G401.6 (cell line): Measurements from ENCODE around the gene NHLRC2.

ENCODE experiments used
- FAIRE-seq: peaks from 2 replicates; lab custom pipeline; 2012; peaks lifted over from hg19 to GRCh38; lab: Jason Lieb, UNC

The NHLRC2 gene

GRCh38 chr10:113911839-113912238 is 57.4 kb downstream of the NHLRC2 start:
- FAIRE-seq, result no peak

- no peak for FAIRE-seq
Observed at GRCh38 chr10:113912582-113912981, 58.1 kb downstream of the NHLRC2 start.

- no peak for FAIRE-seq
Observed at GRCh38 chr10:113914956-113915355, 60.5 kb downstream of the NHLRC2 start.

GRCh38 chr10:113915540-113915939 is 61.1 kb downstream of the NHLRC2 start:
- no peak for FAIRE-seq

- no peak for FAIRE-seq
Observed at GRCh38 chr10:113916053-113916452, 61.6 kb downstream of the NHLRC2 start.

- no peak for FAIRE-seq
Observed at GRCh38 chr10:113917636-113918035, 63.2 kb downstream of the NHLRC2 start.

- no peak for FAIRE-seq
Observed at GRCh38 chr10:113920114-113920513, 65.7 kb downstream of the NHLRC2 start.

- no peak for FAIRE-seq
Observed at GRCh38 chr10:113920875-113921274, 66.4 kb downstream of the NHLRC2 start.

GRCh38 chr10:113921561-113922370 is 67.3 kb downstream of the NHLRC2 start:
- FAIRE-seq, result no peak

- FAIRE-seq, result no peak
Observed at GRCh38 chr10:113922787-113923570, 68.5 kb downstream of the NHLRC2 start.

GRCh38 chr10:113924186-113924585 is 69.7 kb downstream of the NHLRC2 start:
- no peak for FAIRE-seq

- no peak for FAIRE-seq
Observed at GRCh38 chr10:113924664-113925063, 70.2 kb downstream of the NHLRC2 start.

- FAIRE-seq, result no peak
Observed at GRCh38 chr10:113927440-113927839, 73.0 kb downstream of the NHLRC2 start.

GRCh38 chr10:113928830-113929229 is 74.4 kb downstream of the NHLRC2 start:
- no peak for FAIRE-seq

- no peak for FAIRE-seq
Observed at GRCh38 chr10:113929522-113929921, 75.1 kb downstream of the NHLRC2 start.

- no peak for FAIRE-seq
Observed at GRCh38 chr10:113930482-113931057, 76.1 kb downstream of the NHLRC2 start.

GRCh38 chr10:113932854-113933253 is 78.4 kb downstream of the NHLRC2 start:
- no peak for FAIRE-seq

- FAIRE-seq, result no peak
Observed at GRCh38 chr10:113933894-113934532, 79.6 kb downstream of the NHLRC2 start.

- no peak for FAIRE-seq
Observed at GRCh38 chr10:113937258-113937657, 82.8 kb downstream of the NHLRC2 start.

- FAIRE-seq, result no peak
Observed at GRCh38 chr10:113937756-113938155, 83.3 kb downstream of the NHLRC2 start.

- no peak for FAIRE-seq
Observed at GRCh38 chr10:113939212-113939860, 84.9 kb downstream of the NHLRC2 start.

- no peak for FAIRE-seq
Observed at GRCh38 chr10:113941140-113941539, 86.7 kb downstream of the NHLRC2 start.
